Thyroid gland (tissue), 4 donors: ENCODE data around the gene MME.

ENCODE experiments used
- POLR2A ChIP-seq, 2 donors: fragments of 450-650 bp; IDR thresholded peaks; one replicate each; pipeline ENCODE4 v1.6.1; 2017; ENCODE audit warnings: antibody characterized with exemption in 2 of 2, mild to moderate bottlenecking in 2 of 2, moderate library complexity in 1 of 2
- TF ChIP-seq, protein P1 (sequence below), 6 experiments: fragments of 200-600 bp in 3 of 6; fragments of 450-650 bp in 3 of 6; sonication (generic) in 3 of 6; IDR thresholded peaks; one replicate each; pipeline ENCODE4 v1.5.1; 2016 to 2019; ENCODE audit warnings: antibody characterized with exemption in 6 of 6, mild to moderate bottlenecking in 2 of 6, inconsistent platforms in 1 of 6, moderate library complexity in 1 of 6

DNA sequence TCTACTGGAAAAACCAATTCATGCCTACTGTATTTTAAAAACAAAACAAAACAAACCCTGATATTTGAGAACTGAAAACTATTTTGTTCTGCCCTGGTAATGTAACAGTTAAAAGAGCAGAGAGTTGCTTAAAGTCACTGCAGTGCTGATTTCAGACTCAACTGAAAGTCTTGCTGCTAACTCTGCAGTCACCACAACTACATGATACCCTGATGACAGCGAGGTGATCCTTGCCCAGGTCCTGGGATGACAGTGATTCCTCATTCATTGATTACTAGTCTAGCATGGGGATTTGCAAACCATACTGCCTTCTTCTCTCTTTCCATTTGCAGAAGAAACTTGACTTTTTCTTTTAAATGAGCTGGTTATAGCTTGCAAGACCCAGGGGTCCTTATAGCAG, 67.5 kb downstream of the MME start:
- TF ChIP-seq, protein P1, sequence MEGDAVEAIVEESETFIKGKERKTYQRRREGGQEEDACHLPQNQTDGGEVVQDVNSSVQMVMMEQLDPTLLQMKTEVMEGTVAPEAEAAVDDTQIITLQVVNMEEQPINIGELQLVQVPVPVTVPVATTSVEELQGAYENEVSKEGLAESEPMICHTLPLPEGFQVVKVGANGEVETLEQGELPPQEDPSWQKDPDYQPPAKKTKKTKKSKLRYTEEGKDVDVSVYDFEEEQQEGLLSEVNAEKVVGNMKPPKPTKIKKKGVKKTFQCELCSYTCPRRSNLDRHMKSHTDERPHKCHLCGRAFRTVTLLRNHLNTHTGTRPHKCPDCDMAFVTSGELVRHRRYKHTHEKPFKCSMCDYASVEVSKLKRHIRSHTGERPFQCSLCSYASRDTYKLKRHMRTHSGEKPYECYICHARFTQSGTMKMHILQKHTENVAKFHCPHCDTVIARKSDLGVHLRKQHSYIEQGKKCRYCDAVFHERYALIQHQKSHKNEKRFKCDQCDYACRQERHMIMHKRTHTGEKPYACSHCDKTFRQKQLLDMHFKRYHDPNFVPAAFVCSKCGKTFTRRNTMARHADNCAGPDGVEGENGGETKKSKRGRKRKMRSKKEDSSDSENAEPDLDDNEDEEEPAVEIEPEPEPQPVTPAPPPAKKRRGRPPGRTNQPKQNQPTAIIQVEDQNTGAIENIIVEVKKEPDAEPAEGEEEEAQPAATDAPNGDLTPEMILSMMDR (IDR thresholded peaks at IDR 0.05): no peak
- TF ChIP-seq POLR2A (IDR thresholded peaks at IDR 0.05): no peak
